Spleen (tissue), 11 donors: ENCODE data around the gene STKLD1. TPM values are rescaled to one million over a fixed set of nuclear protein-coding genes. Genes with fewer than 3 reads are reported as not detected.

Source experiments
- DNase-seq: peaks from one replicate; pipeline ENCODE4 v3.0.0-alpha.2; 2020
- H3K27ac ChIP-seq, 8 donors: fragments of 200-600 bp; sonication (generic) in 7 of 8; 1 replicate in 4 of 8; 2 replicates in 4 of 8; pipeline versions ENCODE4 v1.5.0 to v1.8.0; 2016 to 2021; ENCODE audit warnings: inconsistent platforms in 4 of 8, mild to moderate bottlenecking in 4 of 8, moderate library complexity in 1 of 8
- H3K27me3 ChIP-seq, 7 donors: fragments of 200-600 bp; sonication (generic) in 6 of 7; replicated peaks in 1 of 7; 1 replicate in 4 of 7; 2 replicates in 3 of 7; pipeline versions ENCODE4 v1.5.0 to v1.8.0; 2016 to 2021; ENCODE audit warnings: inconsistent platforms in 3 of 7, mild to moderate bottlenecking in 1 of 7
- H3K36me3 ChIP-seq, 6 donors: fragments of 200-600 bp; sonication (generic) in 5 of 6; 1 replicate in 4 of 6; 2 replicates in 2 of 6; pipeline versions ENCODE4 v1.5.0 to v1.8.0; 2016 to 2021; ENCODE audit warnings: inconsistent platforms in 2 of 6
- H3K4me1 ChIP-seq, 6 donors: fragments of 200-600 bp; sonication (generic) in 5 of 6; 1 replicate in 3 of 6; 2 replicates in 3 of 6; pipeline versions ENCODE4 v1.5.0 to v1.8.0; 2016 to 2021; ENCODE audit warnings: inconsistent platforms in 3 of 6
- H3K4me3 ChIP-seq, 8 donors: fragments of 200-600 bp; sonication (generic) in 7 of 8; 1 replicate in 4 of 8; 2 replicates in 4 of 8; pipeline versions ENCODE4 v1.5.0 to v1.8.0; 2016 to 2021; ENCODE audit warnings: inconsistent platforms in 4 of 8, mild to moderate bottlenecking in 4 of 8, moderate library complexity in 2 of 8
- H3K9me3 ChIP-seq, 8 donors: fragments of 200-600 bp; sonication (generic) in 7 of 8; 1 replicate in 4 of 8; 2 replicates in 4 of 8; pipeline versions ENCODE4 v1.5.0 to v1.8.0; 2016 to 2021; ENCODE audit warnings: inconsistent platforms in 4 of 8
- POLR2A ChIP-seq, 3 donors: fragments of 450-650 bp; IDR thresholded peaks; one replicate each; pipeline ENCODE4 v1.5.1; 2017; ENCODE audit warnings: antibody characterized with exemption in 3 of 3, mild to moderate bottlenecking in 1 of 3
- POLR2AphosphoS5 ChIP-seq, 3 donors: sonication (generic); formaldehyde crosslinking; IDR thresholded peaks; one replicate each; pipeline ENCODE4 v1.5.1; 2017; ENCODE audit warnings: antibody characterized with exemption in 3 of 3
- WGBS, 5 donors: extraction: QIAGEN DNeasy Blood & Tissue Kit in 3 of 5; methylation state at CpG; one replicate each; pipeline versions ENCODE4 v1.1.5 to v1.1.7; 2013 to 2018; 5-methylcytosine and 5-hydroxymethylcytosine counted together
- intact Hi-C: fragments of 100-400 bp; cut with DNase I; formaldehyde crosslinking; loops from one replicate; pipeline ENCODE4 v1.15.0; 2023; ENCODE audit warnings: low total_unique reads
- polyA plus RNA-seq, 3 donors: library from polyadenylated mRNA; stranded (reverse); fragments of 200-250 nt; gene quantifications; one replicate each; pipeline ENCODE4 v1.2.1, GENCODE V29; 2013
- total RNA-seq, 7 donors: library from RNA; depleted of rRNA in 3 of 7; stranded (reverse); fragments of >200 nt in 3 of 7; fragmentation: NEBNext Ultra II Directional in 4 of 7; extraction: Animal tissue kit (Norgen Biotek cat#: 25700) in 4 of 7; gene quantifications; one replicate each; pipeline versions ENCODE4 v1.1.0 to v1.2.1, GENCODE V29; 2016 to 2021
- TF ChIP-seq, protein P1 (sequence below), 11 experiments: fragments of 200-600 bp in 7 of 11; fragments of 450-650 bp in 4 of 11; sonication (generic) in 4 of 11; IDR thresholded peaks in 8 of 11; conservative IDR thresholded peaks in 3 of 11; 1 replicate in 7 of 11; 2 replicates in 4 of 11; pipeline versions ENCODE4 v1.4.0 to v1.8.0; 2016 to 2021; ENCODE audit warnings: antibody characterized with exemption in 11 of 11, inconsistent platforms in 4 of 11, mild to moderate bottlenecking in 1 of 11
- donor health status: healthy with polysubstance abuse.
- donor health status: DM: no; HTN: no; CAD: no; lungs with moderate emphysema.
- donor health status: DM: no; HTN: no; CAD: no.
- donor health status: Bipolar disorder and iron deficiency.
- donor health status: healthy.
- donor health status: DM: no; HTN: no; CAD: no.
- donor health status: DM: yes; HTN: yes; CAD: no.

Gene STKLD1
- total and polyA plus RNA-seq, 10 donors: 0.29 to 1.5 (median 0.95) TPM; not detected in 2

DNA sequence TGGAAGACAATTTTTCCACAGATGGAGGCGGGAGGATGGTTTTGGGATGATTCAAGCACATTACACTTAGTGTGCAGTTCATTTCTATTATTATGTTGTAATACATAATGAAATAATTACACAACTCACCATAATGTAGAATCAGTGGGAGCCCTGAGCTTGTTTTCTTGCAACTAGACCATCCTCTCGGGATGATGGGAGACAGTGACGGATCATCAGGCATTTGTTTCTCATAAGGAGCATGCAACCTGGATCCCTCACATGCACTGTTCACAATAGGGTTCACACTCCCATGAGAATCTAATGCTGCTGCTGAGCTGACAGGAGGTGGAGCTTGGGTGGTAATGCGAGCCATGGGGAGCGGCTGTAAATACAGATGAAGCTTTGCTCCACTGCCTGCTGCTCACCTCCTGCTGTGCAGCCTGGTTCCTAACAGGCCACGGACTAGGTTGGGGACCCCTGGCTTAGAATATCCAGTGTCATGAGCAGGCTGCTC is 1.6 kb downstream of the STKLD1 start:
- TF ChIP-seq, protein P1, sequence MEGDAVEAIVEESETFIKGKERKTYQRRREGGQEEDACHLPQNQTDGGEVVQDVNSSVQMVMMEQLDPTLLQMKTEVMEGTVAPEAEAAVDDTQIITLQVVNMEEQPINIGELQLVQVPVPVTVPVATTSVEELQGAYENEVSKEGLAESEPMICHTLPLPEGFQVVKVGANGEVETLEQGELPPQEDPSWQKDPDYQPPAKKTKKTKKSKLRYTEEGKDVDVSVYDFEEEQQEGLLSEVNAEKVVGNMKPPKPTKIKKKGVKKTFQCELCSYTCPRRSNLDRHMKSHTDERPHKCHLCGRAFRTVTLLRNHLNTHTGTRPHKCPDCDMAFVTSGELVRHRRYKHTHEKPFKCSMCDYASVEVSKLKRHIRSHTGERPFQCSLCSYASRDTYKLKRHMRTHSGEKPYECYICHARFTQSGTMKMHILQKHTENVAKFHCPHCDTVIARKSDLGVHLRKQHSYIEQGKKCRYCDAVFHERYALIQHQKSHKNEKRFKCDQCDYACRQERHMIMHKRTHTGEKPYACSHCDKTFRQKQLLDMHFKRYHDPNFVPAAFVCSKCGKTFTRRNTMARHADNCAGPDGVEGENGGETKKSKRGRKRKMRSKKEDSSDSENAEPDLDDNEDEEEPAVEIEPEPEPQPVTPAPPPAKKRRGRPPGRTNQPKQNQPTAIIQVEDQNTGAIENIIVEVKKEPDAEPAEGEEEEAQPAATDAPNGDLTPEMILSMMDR (IDR thresholded peaks at IDR 0.05 in 8 of 11, conservative IDR thresholded peaks at IDR 0.05 in 3 of 11): no peak
- TF ChIP-seq POLR2AphosphoS5 (IDR thresholded peaks at IDR 0.05): no peak
- TF ChIP-seq POLR2A (IDR thresholded peaks at IDR 0.05): no peak
- no peaks in the 10 kb centered on the region for H3K9me3 ChIP-seq
- H3K27ac ChIP-seq: no peak overlapping the region
- no peaks in the 10 kb centered on the region for H3K27me3 ChIP-seq
- H3K36me3 ChIP-seq: peaks cover 0 to 9% (median 4%) of the 10 kb centered on the region in 6 donors
- no peak overlapping the region for H3K4me3 ChIP-seq
- 78 to 86% (median 82%) methylated on average over 6 of the region's 6 CpGs for WGBS, 5 donors
- H3K4me1 ChIP-seq: peaks cover 18 to 46% (median 32%) of the 10 kb centered on the region in 6 donors
- no peak for DNase-seq
- intact Hi-C loops: no loop called here

DNA sequence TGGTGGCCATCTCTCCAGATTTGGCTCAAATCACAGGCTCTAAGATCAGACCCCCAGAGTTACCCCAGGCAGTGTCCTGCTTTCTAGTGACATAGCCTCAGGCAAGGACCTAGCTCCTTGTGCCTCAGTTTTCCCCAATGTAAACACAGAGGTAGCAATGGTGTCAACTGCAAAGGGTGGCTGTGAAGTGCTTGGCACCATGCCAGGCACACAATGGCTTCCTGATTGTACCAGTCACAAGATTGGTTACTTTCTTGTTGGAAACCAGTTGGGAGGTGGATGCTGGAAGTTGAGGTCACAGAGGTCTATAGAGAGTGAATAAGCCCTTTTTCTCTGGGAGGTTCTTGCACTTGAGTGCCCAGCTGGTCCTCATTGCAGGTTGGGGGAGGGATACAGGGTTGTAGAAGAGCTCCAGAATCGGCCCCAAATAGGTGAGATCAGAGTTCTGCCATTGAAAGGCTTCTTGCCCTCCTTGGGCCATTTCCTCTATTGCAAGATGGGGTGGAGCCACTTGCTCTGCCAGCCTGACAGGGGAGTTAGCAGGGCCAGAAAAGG is 2.3 kb downstream of the STKLD1 start:
- peaks cover 0 to 2% (median under 1%) of the 10 kb centered on the region in 6 donors for H3K36me3 ChIP-seq
- H3K27ac ChIP-seq: no peak overlapping the region
- no peak overlapping the region for H3K4me3 ChIP-seq
- TF ChIP-seq, protein P1 (IDR thresholded peaks at IDR 0.05 in 8 of 11, conservative IDR thresholded peaks at IDR 0.05 in 3 of 11): no peak
- TF ChIP-seq POLR2AphosphoS5 (IDR thresholded peaks at IDR 0.05) (no peak), POLR2A (IDR thresholded peaks at IDR 0.05) (no peak)
- no peaks in the 10 kb centered on the region for H3K9me3 ChIP-seq
- WGBS, 5 donors: 30 to 84% (median 52%) methylated on average over 1 of the region's 1 CpG
- DNase-seq: no peak
- H3K27me3 ChIP-seq: no peaks in the 10 kb centered on the region
- H3K4me1 ChIP-seq: peaks cover 17 to 39% (median 25%) of the 10 kb centered on the region in 6 donors
- intact Hi-C loops: no loop called here

DNA sequence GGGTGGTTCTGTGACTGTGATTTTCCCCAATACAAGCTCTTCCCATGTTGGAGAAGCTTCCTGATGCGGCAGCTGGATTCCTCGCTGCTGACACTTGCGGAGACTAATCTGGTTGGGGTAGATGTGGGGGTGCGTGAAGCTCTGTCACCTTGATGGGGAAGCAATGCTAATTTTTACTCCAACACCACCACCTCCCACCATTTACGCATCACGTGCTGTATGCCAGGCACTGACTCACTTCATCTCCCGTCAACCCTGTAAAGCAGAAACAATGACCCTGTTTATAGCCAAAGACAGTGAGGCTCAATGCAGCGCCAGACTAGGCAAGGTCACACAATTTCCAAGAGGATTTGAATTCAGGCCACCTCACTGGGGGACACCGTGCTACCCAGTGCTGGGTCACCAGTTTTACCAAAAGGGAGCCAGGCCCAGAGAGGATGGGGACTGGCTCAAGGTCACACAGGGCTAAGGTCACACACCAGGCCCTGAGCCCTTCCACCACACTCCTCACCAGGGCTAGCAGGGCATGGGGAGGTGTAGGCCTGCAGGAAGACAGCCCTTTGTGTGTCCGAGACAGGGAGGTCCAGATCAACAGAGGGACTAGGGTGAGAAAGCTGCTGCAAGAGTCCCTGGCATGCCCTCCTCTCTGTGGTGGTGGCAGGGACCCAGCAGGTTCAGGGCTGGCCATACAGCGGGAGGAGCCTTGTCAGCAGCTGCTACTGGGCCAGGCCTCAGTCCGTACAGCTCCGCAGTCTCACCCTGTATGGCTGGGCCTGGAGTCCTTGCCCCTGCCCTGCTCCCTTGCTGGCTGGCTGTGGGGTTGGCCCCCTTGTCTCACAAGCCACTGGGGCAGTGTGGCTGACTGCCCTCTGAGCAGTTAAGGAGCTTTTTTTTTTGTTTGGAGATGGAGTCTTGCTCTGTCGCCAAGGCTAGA is 3.3 kb downstream of the STKLD1 start:
- Histone ChIP-seq H3K4me3 (no peak overlapping the region), H3K27ac (no peak overlapping the region), H3K36me3 (no peaks in the 10 kb centered on the region), H3K9me3 (no peaks in the 10 kb centered on the region), H3K4me1 (peaks cover 10 to 30% (median 16%) of the 10 kb centered on the region in 6 donors), H3K27me3 (no peaks in the 10 kb centered on the region)
- TF ChIP-seq, protein P1 (IDR thresholded peaks at IDR 0.05 in 8 of 11, conservative IDR thresholded peaks at IDR 0.05 in 3 of 11): no peak
- DNase-seq: no peak
- WGBS, 5 donors: 87 to 90% (median 89%) methylated on average over 12 to 14 of the region's 14 CpGs
- intact Hi-C loops: no loop called here

DNA sequence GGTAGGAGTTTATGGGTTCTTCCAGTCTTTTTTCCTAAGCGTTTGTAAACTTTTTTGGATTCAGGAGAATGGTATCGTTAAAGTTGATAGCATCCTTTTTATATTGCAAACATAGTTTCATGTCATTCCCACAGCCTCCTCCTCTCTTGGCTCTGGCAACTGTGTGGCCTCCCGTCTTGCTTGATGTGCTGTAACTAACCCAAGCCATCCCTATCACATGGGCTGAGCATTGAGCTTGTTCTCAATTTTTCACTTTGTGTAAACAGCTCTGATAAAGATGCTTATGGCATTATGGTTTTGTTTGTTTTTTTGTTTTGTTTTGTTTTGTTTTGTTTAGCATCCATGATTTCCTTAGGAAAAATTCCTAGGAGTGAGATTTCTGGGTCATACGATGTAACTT is 4.6 kb downstream of the STKLD1 start:
- no peak for DNase-seq
- H3K9me3 ChIP-seq: no peaks in the 10 kb centered on the region
- WGBS, 5 donors: 89 to 97% (median 90%) methylated on average over 4 of the region's 4 CpGs
- H3K27me3 ChIP-seq: no peaks in the 10 kb centered on the region
- TF ChIP-seq, protein P1 (IDR thresholded peaks at IDR 0.05 in 8 of 11, conservative IDR thresholded peaks at IDR 0.05 in 3 of 11): no peak
- no peak for TF ChIP-seq POLR2AphosphoS5 (IDR thresholded peaks at IDR 0.05)
- no peak for TF ChIP-seq POLR2A (IDR thresholded peaks at IDR 0.05)
- H3K27ac ChIP-seq: no peak overlapping the region
- no peak overlapping the region for H3K4me3 ChIP-seq
- intact Hi-C loops: no loop called here
- peaks cover 5 to 20% (median 8%) of the 10 kb centered on the region in 6 donors for H3K4me1 ChIP-seq
- no peaks in the 10 kb centered on the region for H3K36me3 ChIP-seq
